Measurements from ENCODE around the gene UAP1.
"Not testable (repeated sequence)": the region's sequence is repeated elsewhere in the genome, so short reads cannot be mapped to it uniquely, and the experiment has no call there.

The UAP1 gene

DNA sequence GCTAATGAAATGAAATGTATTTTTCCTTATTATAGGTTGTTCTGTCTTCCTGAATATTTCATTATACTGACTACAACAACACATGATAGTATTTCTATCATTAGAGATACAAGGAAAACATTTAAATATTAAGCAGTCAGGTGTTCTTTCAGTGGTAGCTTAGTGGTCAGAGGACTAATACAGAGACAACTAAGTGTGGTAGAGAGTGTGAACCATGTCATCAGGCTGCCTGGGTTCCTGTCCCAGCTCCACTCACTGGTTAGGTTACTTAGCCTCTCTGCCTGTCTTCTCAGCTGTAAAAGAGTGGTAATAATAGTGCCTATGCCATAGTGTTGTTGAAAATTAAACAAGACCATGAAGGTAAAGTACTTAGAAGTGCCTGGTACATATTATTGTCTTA is 3.9 kb downstream of the UAP1 start:
- no peak for DNase-seq (ENCODE audit: low read depth in 3 of 3)

DNA sequence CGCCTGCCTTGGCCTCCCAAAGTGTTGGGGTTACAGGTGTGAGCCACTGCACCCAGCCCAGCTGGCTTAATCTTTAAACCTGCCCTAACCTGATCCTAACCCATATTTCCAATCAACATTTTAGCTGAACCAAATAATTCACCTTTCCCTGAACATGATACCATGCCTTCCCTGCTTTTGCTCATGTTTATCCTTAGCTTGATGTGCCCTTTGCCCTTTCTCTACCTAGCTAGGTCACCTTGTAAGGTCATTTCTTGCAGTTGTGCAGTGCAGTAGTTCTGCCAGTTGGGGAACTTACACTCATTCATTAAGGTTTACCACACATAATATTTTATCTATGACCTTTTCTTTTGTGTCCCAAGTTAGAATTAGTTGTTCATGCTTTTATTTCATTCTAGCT is 5.3 kb downstream of the UAP1 start:
- no peak for DNase-seq (ENCODE audit: low read depth in 3 of 3)

DNA sequence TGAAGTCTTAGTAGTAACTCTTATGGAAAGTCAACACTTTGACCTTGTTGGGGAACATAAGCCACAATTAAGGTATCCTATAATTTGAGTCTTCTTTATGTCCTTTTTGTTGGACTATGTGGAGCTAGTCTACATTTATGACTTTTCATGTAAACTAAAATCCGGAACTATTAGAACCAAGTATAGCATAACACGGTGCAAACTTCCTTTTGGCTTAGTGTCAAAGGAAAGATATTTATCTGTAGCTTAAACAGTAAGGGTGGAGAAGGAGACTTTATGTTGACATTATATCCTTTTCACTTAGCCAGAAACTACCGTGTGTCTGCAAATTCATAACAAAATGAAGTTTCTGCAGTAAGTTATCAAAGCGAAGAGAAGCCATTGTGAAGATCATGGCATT is 7.3 kb downstream of the UAP1 start:
- no peak for DNase-seq (ENCODE audit: low read depth in 3 of 3)

DNA sequence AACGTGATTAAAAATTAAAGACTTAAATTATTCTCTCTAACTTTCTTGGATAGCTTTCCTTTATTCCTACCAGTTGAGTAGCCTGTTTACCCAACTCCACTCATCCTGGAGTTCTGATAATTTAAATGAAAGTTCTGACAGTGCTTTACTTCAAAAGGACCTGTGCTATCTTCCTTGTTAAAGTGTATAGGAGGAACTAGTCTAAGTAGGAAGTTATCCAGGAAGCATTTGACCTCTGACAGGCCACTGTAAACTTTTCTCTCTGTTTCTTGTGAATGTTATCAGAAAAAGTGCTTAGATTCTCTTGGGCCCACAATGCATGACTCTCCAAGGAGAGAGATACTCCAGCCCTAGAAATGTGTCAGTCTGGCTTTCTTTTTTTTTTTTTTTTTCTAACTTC is 9.2 kb downstream of the UAP1 start:
- DNase-seq (ENCODE audit: low read depth in 3 of 3) = no peak

DNA sequence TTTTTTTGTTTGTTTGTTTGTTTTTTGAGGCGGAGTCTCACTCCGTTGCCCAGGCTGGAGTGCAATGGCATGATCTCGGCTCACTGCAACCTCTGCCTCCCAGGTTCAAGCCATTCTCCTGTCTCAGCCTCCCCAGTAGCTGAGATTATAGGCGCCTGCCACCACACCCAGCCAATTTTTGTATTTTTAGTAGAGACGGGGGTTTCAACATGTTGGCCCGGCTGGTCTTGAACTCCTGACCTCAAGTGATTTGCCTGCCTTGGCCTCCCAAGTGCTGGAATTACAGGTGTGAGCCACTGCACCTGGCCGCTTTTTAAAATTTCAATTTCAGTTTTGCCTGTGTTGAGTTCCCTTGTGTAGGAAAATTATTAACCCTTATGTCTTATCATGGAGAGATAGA is 9.6 kb downstream of the UAP1 start:
- DNase-seq (ENCODE audit: low read depth in 3 of 3) = not testable (repeated sequence)

DNA sequence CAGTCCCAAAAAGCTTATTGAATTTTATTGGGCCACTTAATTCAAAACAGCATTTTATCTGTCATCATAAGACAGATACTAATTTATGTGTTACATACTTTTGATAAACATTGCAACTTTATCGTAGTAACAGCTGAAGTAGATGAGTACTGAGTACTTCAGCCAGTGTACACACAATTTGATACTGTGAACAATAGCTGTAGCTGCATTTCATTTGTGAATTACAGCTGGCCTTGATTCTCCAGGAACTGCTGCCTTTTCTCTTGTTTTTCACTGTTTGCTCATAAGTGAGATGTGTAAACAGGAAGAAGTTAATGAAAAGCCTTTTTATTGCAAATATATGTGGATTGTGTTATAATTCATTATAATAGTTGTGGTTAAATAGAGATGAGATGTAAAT is 10.2 kb downstream of the UAP1 start:
- DNase-seq (ENCODE audit: low read depth in 3 of 3) = no peak

DNA sequence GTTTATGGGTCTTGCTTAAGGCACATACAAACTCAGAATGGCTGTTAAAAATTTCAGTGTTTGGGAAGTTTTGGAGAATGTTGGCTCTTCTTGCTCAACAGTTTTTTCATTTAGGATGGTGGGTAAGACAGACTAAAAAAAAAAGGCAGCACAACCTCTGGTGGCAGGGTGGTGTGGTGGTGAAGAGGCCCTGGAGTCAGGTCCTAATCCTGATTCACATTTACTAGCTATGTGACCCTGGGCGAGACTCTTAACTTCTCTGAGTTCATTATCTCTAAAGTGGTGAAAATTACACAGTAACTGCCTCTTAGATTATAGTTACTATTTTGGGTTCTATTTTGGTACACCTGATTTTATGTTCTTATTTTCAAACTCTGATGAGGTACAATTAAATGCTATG is 11.6 kb downstream of the UAP1 start:
- no peak for DNase-seq (ENCODE audit: low read depth in 3 of 3)

DNA sequence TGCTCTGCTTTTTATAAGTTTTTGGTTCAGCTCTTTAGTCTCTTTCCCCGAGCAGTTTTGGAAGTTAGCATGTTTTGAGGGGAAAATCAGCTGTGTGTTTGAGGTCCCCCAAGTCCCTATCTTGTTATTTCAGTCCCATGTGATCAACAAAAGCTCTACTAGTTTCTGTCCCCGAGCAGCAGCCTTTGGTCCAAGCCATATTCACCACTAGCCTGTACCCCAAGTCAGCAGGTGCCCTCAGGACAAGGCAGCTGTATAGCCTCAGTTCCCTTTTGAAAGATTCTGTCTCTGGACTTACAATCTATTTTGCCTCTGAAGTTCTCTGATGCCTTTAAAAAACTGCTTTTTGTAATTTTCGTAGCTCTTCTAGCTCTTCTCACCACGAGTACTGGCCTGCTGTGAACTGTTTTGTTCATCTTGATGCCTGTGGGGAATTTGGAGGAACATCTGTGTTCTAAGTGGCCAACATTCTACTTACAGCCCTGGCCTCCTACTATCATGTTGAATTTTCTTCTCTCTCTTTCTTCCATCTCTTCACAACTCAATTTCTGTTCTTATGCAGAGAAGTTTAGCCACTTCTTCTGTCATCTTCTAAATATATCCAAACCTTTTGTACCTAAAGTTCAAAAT is 16.7 kb downstream of the UAP1 start:
- no peak for DNase-seq (ENCODE audit: low read depth in 3 of 3)

DNA sequence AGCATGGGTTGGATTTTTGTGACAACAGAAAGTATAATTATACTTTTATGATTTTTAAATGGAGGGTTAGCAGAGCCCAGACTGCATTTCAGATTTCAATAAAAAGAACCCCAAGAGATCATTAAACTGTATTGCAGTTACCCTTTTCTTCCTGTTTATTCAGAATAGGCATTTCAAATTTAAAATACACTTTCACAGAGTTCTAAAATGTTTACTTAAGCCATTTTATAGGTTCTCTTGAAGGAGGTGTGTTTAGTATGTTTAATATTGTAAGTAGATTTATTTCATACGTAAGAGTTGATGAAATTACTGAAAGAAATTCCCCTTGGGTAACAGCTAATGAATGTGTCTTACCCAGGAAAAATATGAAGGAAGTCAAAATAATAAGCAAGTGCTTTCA is 17.4 kb downstream of the UAP1 start:
- DNase-seq (ENCODE audit: low read depth in 3 of 3) = no peak

DNA sequence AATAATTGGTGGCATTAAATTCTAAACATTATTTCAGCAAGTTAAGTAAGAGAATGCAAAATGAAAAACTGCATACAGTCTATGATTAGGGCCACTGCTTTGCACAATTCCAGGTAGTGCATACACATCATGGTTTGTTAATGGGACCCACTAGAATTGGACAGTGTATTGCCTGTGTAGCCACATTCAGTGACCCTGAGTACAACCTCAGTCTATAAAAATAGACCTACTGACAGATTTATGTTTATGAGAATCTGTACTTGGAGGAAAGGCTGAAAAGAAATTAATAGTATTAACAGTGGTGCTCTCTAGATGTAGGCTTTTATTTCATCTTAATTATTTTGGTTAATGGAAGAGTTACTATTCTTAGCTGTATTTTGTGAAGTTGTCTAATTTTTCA is 18.8 kb downstream of the UAP1 start:
- DNase-seq (ENCODE audit: low read depth in 3 of 3) = no peak

DNA sequence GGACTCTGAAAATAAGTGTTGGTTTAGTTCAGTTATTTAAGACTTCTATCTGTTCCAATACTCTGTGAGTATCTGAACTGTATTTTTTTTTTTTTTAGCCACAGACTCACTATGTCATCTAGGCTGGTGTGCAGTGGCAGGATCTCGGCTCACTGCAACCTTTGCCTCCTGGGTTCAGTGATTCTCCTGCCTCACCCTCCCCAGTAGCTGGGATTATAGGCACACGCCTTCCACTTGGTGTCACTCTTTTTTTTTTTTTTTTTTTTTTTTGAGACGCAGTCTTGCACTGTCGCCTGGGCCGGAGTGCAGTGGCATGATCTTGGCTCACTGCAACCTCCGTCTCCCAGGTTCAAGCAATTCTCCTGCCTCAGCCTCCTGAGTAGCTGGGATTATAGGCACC is 21.4 kb downstream of the UAP1 start:
- not testable (repeated sequence) for DNase-seq (ENCODE audit: low read depth in 3 of 3)

DNA sequence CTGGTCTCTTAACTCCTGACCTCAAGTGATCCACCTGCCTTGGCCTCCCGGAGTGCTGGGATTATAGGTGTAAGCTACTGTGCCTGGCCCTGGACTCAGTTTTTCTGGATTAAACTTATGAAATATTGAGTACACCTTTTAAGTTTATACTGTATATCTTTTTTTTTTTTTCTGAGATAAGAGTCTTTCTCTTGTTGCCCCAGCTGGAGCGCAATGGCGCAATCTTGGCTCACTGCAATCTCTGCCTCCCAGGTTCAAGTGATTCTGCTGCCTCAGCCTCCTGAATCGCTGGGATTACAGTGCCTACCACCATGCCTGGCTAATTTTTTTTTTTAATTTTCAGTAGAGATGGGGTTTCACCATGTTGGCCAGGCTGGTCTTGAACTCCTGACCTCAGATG is 23.6 kb downstream of the UAP1 start:
- not testable (repeated sequence) for DNase-seq (ENCODE audit: low read depth in 3 of 3)

DNA sequence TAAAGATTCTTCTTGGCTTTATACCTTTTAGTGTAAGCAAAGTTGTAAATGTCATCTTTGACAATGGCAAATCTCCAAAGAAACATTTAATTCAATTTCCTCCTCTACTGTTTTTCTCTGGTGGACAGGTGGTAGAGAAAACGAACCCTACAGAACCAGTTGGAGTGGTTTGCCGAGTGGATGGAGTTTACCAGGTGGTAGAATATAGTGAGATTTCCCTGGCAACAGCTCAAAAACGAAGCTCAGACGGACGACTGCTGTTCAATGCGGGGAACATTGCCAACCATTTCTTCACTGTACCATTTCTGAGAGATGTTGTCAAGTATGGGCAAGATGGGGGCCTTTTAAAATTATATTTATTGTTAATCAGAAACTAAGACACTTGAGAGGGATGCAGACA is 25.8 kb downstream of the UAP1 start:
- no peak for DNase-seq (ENCODE audit: low read depth in 3 of 3)

DNA sequence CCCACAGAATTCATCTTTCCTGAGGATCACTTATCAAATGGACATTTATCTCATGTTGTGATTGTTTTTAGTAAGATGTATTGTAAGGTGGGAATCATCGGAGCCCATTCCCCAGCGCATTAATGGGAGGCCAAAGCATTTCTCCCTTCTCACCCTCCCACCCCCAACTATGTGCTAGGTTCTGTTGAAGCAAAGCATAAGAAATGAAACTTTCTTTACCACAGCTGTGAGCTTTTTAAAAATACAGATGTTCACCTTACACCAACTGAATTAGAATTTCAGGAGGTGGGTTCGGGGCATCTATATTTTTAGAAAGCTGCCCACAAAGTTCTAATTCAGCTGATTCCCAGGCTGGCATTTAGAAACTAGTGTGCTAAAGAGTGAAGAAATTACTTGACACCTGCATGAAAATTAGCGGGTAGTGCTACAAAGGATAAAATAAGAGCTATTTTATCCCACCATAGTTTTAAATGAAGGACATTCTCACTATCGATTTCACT is 26.3 kb downstream of the UAP1 start:
- no peak for DNase-seq (ENCODE audit: low read depth in 3 of 3)

DNA sequence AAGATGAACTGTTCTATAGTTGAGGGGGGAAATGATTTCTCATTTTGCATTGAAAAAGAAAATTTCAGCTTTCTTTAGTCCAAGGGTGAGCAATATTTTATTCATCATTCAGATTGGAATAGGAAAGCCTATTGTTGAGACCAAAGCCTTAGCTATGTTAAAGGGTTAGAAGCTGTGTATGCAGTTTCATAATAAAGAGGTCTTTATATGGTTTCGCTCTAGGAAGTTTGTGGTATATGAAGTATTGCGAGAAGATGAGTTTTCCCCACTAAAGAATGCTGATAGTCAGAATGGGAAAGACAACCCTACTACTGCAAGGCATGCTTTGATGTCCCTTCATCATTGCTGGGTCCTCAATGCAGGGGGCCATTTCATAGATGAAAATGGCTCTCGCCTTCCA is 28.6 kb downstream of the UAP1 start:
- no peak for DNase-seq (ENCODE audit: low read depth in 3 of 3)

DNA sequence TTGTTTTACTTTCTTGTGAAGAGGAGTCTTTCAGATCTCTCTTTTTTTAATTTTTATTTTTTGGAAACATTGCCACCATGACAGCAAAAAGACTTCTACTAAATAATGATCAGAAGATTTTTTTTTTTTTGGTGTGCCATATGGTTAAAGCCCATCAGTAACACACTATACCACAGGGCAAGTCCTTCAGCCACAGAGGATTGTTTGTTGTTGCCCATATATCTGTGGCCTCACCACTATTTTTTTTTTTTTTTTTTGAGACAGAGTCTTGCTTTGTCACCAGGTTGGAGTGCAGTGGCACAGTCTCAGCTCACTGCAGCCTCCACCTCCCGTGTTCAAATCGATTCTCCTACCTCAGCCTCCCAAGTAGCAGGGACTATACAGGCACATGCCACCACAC is 29.2 kb downstream of the UAP1 start:
- no peak for DNase-seq (ENCODE audit: low read depth in 3 of 3)

DNA sequence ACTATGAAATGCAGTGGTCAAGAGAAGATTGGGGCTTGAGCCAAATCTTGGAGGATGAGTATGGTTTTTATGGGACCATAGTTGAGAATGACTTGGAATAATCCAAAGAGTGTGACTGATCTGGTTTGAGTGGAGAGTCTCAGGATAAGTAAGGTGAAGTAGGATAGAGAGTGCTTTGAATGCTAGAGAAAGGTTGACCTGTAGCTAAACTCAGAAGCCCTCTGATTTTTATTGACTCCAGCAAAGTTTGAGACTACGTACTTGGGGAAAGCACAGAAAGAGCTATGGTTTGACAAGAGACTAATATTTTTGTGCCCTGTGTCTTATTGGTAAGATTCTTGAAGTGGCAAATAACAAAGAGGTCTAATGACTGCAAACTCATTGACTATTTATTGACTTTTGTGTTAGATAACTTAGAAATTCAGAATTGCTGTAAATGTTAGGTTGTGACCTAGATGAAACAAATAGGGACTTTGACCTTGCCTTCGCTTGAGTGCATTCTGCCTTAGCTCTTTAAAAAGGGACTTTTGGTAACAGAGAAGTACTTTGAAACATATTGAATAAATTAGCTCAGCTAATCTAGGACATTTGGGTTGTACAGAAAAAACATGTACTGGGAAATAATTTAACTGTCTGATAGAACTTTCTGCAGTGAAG is 35.1 kb downstream of the UAP1 start:
- no peak for DNase-seq (ENCODE audit: low read depth in 3 of 3)

DNA sequence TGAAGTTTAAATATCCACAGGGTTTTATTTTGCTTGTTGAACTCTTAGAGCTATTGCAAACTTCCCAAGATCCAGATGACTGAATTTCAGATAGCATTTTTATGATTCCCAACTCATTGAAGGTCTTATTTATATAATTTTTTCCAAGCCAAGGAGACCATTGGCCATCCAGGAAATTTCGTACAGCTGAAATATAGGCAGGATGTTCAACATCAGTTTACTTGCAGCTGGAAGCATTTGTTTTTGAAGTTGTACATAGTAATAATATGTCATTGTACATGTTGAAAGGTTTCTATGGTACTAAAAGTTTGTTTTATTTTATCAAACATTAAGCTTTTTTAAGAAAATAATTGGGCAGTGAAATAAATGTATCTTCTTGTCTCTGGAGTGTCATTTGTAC is 37.9 kb downstream of the UAP1 start:
- no peak for DNase-seq (ENCODE audit: low read depth in 3 of 3)

DNA sequence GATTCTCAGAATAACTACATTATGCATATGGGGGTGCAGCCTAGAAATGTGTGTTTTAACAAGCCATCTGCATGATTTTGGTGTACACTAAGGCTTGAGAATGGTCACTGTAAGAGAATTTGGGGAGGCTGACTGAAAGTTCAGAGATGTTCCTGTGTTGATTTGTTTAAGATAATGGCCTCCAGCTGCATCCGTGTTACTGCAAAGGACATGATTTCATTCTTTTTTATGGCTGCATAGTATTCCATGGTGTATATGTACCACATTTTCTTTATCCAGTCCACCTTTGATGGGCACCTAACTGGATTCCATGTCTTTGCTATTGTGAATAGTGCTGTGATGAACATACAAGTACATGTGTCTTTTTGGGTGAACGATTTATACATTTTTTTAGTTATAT is 41.6 kb downstream of the UAP1 start:
- not testable (repeated sequence) for DNase-seq (ENCODE audit: low read depth in 3 of 3)

DNA sequence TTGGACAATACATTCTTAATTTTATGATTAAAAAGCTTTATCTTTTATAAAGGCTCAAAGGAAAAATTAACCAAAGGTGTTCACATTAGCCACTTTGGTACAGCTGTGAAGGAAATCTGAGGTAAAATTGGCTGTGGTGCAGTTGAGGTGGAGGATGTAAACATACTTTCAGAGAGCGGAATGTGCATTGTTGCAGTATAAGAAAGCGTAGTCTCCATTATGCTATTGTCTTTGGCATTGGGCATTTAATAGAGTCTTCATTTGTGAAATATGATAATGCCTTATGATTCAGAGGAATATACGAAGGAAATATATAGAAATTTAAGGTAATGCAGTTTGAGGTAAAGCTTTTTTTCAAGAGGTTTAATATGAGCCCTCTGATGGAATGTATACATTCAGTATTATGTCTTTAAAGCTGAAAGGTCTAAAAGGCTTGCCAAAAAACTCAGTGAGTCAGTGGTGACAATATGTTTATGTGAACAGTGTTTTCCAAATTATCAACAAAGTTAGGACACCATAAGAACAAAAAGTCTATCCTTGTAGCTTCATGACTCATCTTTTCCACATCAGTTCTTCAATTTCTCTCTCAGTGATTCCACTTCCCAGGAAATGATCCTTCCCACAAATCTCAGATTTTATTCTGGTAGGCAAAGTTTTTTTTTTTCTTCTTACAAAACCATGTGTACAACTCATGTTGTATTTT is 43.9 kb downstream of the UAP1 start:
- no peak for DNase-seq (ENCODE audit: low read depth in 3 of 3)

DNA sequence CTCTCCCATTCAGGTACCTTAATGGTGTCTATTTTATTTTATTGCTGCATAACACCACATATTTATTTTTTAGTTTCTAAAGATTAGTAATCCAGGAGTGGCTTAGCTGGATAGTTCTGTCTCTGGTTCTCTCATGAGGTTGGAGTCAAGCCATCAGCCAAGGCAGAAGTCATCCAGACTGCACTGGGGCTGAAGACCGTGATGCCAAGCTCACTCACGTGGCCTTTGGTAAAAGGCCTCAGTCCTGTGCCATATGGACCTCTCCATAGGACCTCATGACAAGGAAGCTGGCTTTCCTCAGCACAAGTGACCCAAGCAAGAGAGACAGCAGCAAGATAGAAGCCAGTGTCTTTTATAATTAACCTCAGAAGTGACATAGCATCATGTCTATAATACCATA is 47.8 kb downstream of the UAP1 start:
- DNase-seq (ENCODE audit: low read depth in 3 of 3) = no peak

DNA sequence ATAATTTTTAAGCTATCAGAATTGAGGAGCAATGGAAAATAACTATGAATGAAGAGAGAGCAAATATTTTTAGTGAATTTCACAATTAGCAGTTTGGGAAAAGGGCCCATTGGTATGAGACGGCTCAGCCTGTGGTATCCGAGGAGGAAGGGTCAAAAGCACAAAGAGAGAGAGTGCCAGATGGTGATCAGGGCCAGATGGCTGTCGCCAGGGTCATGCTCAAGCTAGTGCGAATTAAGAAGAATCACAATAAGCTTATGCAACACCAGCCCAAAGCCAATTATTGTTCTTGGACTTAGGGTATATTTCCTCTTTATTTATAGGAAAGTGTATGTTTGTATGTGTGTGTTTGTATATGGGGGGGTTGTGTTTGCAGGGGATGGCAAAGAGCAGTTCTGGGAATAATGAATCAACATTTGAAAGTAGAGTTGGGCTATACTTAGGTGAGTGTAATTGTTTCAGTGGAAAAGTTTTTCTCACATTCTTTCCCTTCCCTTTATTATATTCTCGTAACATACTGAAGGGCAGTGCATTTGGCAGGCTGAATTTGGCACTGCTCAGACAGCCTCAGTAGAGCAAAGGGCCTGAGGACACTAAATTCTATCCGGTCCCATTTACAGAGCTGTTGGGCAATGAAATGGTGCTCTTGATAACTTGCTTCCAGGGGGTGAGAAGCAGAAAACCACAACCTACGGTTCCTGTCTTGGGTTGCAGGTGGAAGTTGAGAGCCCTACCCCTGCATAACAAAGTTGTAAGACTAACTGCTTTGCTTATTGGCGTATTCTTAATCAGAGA is 51.3 kb downstream of the UAP1 start:
- DNase-seq (ENCODE audit: low read depth in 3 of 3) = no peak
